GM19324 (cell line): Measurements from ENCODE around the gene DLL1.

ENCODE experiments used
- ATAC-seq: cut with Tn5 transposase; IDR thresholded peaks from one replicate; pipeline ENCODE4 v1.9.1; 2021; ENCODE audit warnings: mild to moderate bottlenecking, moderate library complexity; ENCODE audit not compliant: unreplicated experiment, low FRiP score

The DLL1 gene

DNA sequence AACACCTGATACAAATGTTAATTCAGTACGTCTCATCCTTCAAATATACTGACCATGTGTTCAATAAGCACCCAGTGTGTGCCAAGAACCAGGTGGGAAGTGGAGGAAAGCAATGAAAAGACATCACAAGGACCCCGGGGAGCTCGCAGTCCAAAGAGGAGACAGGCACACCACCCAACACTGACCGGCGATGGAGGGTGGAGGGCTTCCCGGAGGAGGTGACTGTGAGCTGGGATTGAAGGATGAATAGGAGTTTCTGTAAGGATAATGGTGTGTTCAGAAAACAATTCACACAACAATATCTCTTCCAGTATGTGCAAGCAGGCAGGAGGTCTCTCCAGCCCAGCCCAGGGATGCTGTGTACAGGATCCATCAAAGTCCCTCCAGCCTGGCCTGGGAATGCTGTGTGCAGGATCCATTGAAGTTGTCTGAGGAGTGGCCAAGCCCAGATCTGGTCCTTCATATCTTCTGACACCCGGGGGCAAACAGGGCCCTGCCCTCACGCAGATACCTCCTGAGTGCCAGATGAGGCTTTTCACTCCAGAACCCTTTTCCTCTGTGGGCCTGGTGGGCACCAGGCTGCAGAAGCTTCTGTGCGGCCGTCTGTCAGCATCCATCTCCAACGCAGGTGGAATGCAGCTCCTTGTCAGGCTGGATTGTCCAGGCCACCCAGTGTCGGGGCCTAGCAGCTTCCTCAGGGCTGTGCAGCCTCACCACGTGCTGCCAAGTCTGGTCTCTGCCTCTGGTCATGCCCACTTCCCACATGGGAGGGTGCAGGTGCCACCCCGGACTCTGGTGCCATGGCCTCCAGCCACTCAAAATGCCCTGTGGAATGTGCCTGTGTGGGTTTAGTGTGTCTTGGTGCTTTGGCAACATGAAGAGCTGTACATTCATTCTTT, 36.3 kb downstream of the DLL1 start:
- no peak for ATAC-seq

DNA sequence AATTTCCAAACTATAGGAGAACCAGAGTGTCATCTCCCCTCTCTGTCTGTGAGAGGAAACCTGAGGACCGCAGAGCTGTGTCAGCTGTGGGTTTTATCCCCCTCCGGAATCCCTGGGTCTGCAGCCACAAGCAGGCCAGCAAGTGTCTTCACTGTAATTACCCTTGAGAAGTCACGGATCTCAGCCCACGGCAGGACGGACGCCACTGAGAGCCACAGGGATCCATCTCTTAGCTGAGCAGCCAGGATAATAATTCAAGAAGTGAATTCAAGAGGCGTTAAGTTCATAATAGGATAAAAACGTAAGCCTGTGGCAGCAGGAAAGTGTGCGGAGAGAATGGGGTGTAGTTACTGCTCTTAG, 37.0 kb downstream of the DLL1 start:
- ATAC-seq = no peak

DNA sequence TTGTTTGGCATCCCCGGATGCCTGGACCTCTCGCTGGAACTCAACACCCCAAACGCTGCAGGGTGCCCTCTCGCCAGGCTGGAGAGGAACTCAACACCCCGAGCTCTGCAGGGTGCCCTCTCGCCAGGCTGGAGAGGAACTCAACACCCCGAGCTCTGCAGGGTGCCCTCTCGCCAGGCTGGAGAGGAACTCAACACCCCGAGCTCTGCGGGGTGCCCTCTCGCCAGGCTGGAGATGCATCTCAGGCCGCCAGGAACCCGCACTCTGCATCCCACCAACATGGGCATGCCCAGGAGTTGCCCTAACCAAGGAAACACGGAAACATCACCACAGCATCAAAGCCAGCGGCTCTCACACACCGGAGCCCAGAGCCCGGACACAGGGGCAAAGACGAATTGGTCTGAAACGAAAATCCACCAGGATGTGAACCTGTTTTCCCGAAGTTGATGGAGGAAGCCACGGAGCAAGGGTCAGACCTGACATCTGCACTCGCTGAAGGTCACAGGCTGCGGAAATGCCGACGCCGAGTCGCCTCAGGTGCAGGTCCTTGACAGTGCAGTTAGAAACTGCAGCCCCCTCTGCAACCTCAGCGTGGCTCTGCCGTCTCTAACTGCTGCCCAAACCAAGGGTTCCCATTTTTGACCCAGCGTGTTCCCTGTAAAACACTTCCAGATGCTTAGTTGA, 37.5 kb downstream of the DLL1 start:
- ATAC-seq = no peak

- no peak for ATAC-seq
These were observed 38.9 kb downstream of the DLL1 start for GRCh38 chr6:170251776-170252571.

GRCh38 chr6:170250981-170251775, 39.7 kb downstream of the DLL1 start:
- no peak for ATAC-seq

DNA sequence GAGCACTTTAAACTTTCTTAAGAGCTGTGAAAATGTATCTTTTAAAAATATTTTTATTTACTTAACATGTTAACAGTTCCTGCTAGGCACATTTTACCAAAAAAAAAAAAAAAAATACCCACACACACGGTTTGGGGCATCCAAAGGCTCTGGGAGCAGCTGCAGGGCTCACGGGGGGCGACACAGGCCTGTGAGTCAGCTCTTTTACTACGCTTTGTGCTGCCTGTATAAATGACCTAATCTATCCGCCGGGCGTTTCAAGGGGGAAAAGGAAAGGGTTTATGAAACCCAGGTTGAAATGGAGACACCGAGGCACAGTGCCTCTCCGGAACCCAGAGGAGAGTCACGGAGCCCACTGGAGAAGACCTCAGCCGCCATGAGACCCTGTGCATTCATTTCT, 40.4 kb downstream of the DLL1 start:
- ATAC-seq = no peak

DNA sequence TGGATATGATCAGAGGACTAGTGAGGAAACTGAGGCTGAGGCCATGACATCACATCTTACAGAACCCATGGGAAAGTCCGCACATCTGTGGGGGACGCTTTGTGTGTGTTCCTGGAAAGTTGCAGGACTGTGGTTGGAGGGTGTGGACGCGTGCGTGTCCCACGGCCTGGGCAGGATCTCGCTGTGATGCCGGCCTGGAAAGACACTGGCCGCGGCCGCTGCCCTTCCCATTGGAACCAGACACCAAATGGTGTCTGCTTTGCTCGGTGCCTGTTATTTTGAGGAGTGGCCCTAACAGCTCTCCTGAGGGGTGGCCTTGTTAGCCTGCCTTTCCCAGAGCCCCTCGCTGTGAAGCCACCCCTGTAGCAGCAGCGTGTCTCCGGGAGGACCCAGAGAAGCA, 41.1 kb downstream of the DLL1 start:
- no peak for ATAC-seq

GRCh38 chr6:170248861-170249600, 41.8 kb downstream of the DLL1 start:
- ATAC-seq = no peak

DNA sequence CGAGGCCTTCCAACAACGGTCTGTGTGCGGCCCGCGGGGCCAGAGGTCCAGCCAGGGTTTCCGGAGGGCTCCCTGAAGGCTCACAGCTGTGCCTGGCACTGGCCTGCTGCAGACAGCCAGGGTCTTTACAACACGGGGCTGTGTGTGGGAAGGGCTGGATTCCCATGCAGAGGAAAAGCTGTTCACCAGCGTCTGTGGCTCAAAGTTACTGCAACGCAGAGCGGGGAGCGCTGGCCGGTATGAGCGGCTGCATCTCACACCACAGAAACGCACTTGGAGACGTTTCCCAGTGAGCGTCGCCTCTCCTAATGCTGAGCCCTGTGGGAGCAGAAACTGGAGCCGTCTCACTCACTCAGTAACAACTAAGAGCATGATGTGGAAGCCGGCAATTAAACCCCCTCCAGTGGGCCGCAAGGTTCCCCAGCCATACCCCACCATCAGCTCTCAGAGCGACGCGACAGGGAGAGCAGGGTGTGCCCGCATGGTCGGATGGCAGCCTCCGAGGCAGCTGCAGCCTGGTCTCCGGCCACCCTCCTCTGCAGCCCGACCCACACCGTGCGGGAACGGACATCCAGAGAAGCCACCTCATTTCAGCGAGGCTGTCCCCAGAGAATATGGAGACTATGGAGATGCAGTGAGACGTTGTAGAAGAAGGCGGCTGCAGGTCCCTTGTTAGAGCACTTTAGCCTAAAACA, 42.6 kb downstream of the DLL1 start:
- no peak for ATAC-seq

- no peak for ATAC-seq
These were observed 43.6 kb downstream of the DLL1 start for GRCh38 chr6:170247178-170247701.

GRCh38 chr6:170245475-170245992, 45.3 kb downstream of the DLL1 start:
- ATAC-seq = no peak

DNA sequence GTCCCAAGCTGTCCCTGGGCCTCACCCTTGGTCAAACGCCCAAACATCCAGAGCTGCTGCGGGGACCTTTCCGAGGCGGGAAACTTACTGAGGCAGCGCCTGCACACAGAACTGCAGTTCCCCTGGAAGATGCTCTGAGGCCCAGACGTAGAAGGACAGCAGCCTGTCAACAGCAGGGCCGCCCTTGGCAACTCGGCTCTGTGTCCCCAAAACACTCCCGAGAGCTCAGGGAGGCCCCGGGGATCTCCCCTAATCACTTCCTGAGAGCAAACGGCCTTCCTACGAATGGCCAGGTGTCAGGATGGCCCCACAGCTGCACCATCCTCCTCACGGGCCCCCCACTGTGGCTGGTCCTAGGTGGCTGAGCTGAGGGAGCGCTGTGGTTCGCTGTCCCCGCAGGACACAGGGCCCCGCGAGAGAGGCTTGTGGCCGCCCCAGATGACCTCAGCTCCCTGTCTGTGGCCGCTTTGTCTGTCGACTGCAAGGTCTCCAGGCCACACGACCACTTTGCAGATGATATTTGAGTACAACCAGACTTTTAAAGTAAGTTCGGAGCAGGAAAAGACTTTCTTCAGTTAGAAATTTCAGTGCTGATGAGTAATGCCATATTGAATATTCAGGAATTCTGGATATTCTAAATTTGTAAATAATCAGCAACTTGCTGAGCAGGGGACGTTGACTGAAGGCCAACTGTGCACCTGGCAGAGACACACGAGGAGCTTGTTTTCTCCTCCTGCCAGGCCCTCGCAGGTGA, 46.0 kb downstream of the DLL1 start:
- no peak for ATAC-seq

DNA sequence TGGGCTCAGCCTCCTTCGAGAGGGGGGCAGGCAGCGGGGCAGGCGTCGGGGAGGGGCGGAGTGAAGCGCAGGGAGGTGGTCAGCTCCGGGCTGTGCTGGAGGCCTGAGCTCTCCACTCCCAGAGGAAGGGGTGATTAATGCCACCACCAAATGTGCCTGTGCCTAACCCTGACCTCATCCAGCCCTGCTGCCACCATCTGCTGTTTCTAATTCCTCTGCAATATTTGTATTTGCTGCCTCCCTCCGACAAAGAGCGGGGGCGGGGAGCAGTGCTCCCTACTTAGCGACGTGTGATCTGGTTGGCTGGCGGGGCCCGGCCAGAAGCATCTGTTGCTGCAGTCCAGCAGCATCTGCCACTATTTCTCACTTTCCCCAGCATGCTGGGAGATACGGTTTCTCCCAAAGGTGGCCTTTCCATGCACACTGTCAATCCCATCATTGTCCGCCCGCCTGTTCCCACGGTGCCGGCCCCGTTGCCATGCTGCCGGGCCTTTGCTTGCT, 47.0 kb downstream of the DLL1 start:
- ATAC-seq = no peak

- no peak for ATAC-seq
These were observed 47.5 kb downstream of the DLL1 start for GRCh38 chr6:170243386-170243785.

DNA sequence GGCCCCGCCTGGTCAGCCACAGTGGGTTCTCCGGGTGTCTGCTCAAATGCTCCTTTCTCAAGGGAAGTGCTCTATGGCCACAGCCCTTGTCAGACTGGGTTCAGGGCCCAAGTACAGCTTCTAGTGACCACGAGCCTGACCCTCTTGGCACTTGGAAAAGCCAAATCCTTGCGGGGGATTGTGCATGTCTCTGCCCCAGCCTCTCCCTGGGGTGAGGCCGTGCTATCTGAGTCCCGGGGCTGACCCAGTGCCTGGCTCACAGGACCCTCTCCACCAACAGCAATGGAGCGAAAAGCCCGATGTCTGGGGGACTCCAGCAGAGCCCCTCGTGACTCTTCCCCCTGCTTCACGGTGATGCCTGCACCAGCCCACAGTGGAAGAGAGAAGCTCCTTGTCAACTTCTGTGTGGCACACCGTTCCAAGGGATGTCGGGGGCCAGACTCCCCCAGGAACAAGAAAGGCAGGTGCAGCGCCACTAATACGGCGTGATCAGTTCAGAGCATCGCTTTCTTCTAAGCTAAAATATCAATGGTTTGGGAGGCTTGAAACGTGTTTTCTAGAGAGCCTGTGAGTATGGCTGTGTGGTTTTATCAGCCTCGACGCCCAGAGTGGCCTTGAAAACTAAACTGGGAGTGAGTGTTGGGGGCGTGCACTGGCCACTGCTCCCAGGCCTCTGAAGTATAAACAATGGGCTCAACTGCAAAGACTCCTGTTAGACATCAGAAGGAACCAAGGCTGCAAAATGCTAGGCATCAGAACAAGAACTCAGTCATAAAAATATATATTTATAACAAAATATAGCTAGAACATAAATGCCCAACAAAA, 51.9 kb downstream of the DLL1 start:
- no peak for ATAC-seq

DNA sequence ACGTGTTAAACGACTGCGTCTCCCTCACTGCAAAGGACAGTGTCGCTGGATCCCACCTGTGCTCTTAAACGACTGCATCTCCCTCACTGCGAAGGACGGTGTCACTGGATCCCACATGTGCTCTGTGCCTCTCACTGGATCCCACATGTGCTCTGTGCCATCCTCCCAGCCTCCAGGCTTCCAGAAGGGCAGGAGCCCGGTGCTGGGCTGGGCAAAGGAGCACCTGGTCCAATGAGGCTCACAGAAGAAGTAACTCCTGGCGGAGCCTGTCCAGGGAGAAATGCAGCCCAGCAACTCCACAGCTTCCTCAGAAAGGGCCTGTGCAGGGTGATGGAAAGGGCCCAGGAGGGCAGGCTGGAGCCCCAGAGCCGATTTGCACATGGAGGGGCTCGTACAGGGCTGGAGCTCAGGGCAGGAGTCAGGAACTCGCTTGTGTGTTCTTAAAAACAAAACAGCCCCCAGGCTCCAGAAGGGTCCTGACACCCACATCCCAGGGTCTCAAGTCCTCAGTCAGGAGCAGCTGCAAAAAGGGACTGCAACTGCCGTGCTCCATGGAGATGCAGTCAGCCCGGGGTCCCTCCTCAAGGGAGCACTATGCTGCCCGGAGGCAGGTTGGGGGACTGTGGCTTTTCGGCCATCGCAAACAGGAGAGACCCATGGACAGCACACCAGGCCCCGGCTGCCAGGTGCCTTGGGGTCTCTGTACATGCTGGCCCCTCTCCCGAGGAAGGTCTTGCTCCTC, 52.7 kb downstream of the DLL1 start:
- ATAC-seq = no peak
